A673 (cell line): Measurements from ENCODE around the gene GPR183. TPM values are rescaled to one million over a fixed set of nuclear protein-coding genes. Genes with fewer than 3 reads are reported as not detected.

Experiments
- BruUV-seq: library from RNA; stranded (reverse); fragments of 400-500 nt; replicated peaks from 2 replicates; lab custom pipeline; 2021; lab: Mats Ljungman, UMichigan
- CTCF ChIA-PET: fragments of 300-600 bp; sonication (Branson Sonifier 250); formaldehyde crosslinking; loops from one replicate; lab custom pipeline; 2022; ENCODE audit warnings: antibody characterized with exemption; lab: Charles Lee
- POLR2A ChIA-PET: fragments of 300-600 bp; sonication (Branson Sonifier 250); formaldehyde crosslinking; loops from one replicate; lab custom pipeline; 2022; ENCODE audit warnings: antibody characterized with exemption; ENCODE audit not compliant: low non-redundant PET; lab: Charles Lee
- DNase-seq: peaks from one replicate; pipeline ENCODE4 v3.0.0-alpha.2; 2015; ENCODE audit warnings: low spot score
- H3K27ac ChIP-seq: fragments of 200-600 bp; sonication (generic); 2 replicates; pipeline ENCODE4 v1.5.1; 2016; ENCODE audit warnings: mixed run types, low read depth, mild to moderate bottlenecking, mixed read lengths, antibody characterized with exemption, low read length; ENCODE audit not compliant: poor library complexity, severe bottlenecking
- H3K27me3 ChIP-seq: fragments of 200-600 bp; sonication (generic); replicated peaks from 2 replicates; pipeline ENCODE4 v1.6.1; 2017; ENCODE audit warnings: mixed run types, low read depth, mild to moderate bottlenecking, mixed read lengths, antibody characterized with exemption, low read length; ENCODE audit not compliant: insufficient read depth, poor library complexity
- H3K36me3 ChIP-seq: fragments of 200-600 bp; sonication (generic); 2 replicates; pipeline ENCODE4 v1.6.1; 2016; ENCODE audit warnings: mixed run types, mild to moderate bottlenecking, mixed read lengths, antibody characterized with exemption, low read length; ENCODE audit not compliant: insufficient read depth, poor library complexity, severe bottlenecking
- H3K4me1 ChIP-seq: fragments of 200-600 bp; sonication (generic); 2 replicates; pipeline ENCODE4 v1.6.1; 2017; ENCODE audit warnings: mixed run types, mild to moderate bottlenecking, mixed read lengths, antibody characterized with exemption, low read length; ENCODE audit not compliant: insufficient read depth, poor library complexity, severe bottlenecking
- H3K4me3 ChIP-seq: fragments of 200-600 bp; sonication (generic); 2 replicates; pipeline ENCODE4 v1.5.1; 2016; ENCODE audit warnings: low read depth, mixed run types, mild to moderate bottlenecking, mixed read lengths, low read length; ENCODE audit not compliant: poor library complexity, severe bottlenecking
- H3K9me3 ChIP-seq: fragments of 200-600 bp; sonication (generic); 2 replicates; pipeline ENCODE4 v1.6.1; 2016; ENCODE audit warnings: mixed run types, low read depth, mild to moderate bottlenecking, mixed read lengths, antibody characterized with exemption, low read length; ENCODE audit not compliant: poor library complexity, severe bottlenecking
- EZH2 ChIP-seq: fragments of 200-600 bp; sonication (generic); IDR thresholded peaks from 2 replicates; pipeline ENCODE4 v1.6.1; 2017; ENCODE audit warnings: borderline replicate concordance, low read depth, mild to moderate bottlenecking, mixed read lengths, antibody characterized with exemption, low read length; ENCODE audit not compliant: poor library complexity, severe bottlenecking
- intact Hi-C: fragments of 100-400 bp; cut with micrococcal nuclease; formaldehyde crosslinking; loops from one replicate; pipeline ENCODE4 v1.10.0; 2022; ENCODE audit not compliant: unreplicated experiment
- total RNA-seq: library from RNA; stranded (reverse); gene quantifications from 2 replicates; pipeline ENCODE4 v1.2.3, GENCODE V29; 2021
- TF ChIP-seq, protein P1 (sequence below): fragments of 300-800, 200-600 bp; sonication (generic); conservative IDR thresholded peaks from 2 replicates; pipeline ENCODE4 v1.5.1; 2017; ENCODE audit warnings: low read depth, mild to moderate bottlenecking, antibody characterized with exemption, low read length, moderate library complexity, mixed read lengths

Gene GPR183
- total RNA-seq, 1 experiment from 2014 or later, result not detected

DNA sequence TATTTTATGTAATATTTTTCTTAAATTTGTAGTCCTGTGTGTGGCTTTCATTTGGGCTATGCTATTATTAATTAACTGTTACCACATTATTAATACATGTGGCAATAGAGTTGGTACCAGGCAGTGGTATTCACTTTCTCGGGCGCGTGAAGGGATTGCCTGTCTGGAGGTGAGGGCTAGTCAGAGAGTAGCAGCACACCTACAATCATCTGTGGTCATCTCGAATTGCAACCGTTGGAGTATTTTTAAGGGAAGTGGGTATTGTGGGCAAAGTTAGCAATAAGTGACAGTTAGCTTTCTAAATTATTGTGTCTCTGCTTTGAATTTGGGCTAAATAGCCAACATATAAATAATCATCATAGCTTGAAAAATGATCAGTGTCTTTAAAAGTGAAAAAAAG lies 29.0 kb downstream of the GPR183 start:
- TF ChIP-seq, protein P1, sequence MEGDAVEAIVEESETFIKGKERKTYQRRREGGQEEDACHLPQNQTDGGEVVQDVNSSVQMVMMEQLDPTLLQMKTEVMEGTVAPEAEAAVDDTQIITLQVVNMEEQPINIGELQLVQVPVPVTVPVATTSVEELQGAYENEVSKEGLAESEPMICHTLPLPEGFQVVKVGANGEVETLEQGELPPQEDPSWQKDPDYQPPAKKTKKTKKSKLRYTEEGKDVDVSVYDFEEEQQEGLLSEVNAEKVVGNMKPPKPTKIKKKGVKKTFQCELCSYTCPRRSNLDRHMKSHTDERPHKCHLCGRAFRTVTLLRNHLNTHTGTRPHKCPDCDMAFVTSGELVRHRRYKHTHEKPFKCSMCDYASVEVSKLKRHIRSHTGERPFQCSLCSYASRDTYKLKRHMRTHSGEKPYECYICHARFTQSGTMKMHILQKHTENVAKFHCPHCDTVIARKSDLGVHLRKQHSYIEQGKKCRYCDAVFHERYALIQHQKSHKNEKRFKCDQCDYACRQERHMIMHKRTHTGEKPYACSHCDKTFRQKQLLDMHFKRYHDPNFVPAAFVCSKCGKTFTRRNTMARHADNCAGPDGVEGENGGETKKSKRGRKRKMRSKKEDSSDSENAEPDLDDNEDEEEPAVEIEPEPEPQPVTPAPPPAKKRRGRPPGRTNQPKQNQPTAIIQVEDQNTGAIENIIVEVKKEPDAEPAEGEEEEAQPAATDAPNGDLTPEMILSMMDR, result no peak
- TF ChIP-seq EZH2, result no peak
- H3K36me3 ChIP-seq, result no peaks in the 10 kb centered on the region
- CTCF ChIA-PET, result no interaction called here
- intact Hi-C loops, result no loop called here
- no peaks in the 10 kb centered on the region for H3K27me3 ChIP-seq
- no peaks in the 10 kb centered on the region for H3K9me3 ChIP-seq
- no peaks in the 10 kb centered on the region for H3K4me1 ChIP-seq
- H3K27ac ChIP-seq, result no peak overlapping the region
- H3K4me3 ChIP-seq, result no peak overlapping the region
- POLR2A ChIA-PET, result no interaction called here
- BruUV-seq, result no TSS peak
- DNase-seq, result no peak

DNA sequence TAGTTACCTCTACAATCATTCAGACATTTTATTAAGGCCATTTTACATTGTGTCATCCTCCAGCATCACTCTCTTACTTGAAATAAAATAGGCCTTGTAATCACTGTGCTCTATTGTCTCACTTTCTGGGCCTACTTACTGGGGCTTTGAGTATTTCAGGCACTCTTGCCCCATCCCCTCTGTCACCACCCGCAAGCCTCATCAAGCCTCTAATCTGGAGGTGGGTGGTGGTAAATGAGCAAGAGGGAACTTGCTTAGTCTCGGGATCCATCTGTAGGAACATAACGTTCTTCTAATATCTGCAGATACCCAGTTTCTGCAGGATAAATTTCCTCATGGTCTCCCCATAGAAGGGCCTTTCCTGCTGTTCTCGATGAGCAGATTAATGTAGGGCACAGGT lies 29.6 kb downstream of the GPR183 start:
- POLR2A ChIA-PET, result no interaction called here
- Histone ChIP-seq H3K4me1 (no peaks in the 10 kb centered on the region), H3K27me3 (no peaks in the 10 kb centered on the region), H3K36me3 (no peaks in the 10 kb centered on the region), H3K9me3 (no peaks in the 10 kb centered on the region), H3K27ac (no peak overlapping the region), H3K4me3 (no peak overlapping the region)
- no peak for DNase-seq
- TF ChIP-seq EZH2, result no peak
- TF ChIP-seq, protein P1, result no peak
- no TSS peak for BruUV-seq
- intact Hi-C loops, result no loop called here
- CTCF ChIA-PET, result no interaction called here

DNA sequence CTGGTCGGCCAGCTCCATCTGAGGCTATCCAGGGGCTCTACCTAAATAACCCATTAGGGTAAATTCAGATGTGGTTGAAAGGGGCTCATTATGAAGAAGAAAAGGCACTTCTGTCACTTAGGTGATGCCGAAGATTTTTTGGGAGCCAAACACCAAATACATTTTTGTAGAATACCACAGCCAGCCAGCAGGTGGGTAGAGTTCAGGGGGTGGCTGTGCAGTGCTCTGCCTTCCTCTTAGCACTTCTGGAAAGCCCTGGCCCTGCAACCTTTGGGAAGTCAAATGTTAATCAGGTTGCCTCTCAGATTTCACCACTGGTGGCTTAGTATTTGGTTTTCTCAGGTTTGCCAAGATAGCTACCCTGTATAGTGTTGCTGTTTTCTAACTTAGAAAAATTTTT lies 30.5 kb downstream of the GPR183 start:
- CTCF ChIA-PET, result interaction anchor here (0.5 to 0.7 kb wide), 2 partner anchors 11 to 96 kb away, joined by 3 read pairs; no protein-coding TSS in a partner anchor
- TF ChIP-seq, protein P1, result no peak
- no peak for TF ChIP-seq EZH2
- no peak for DNase-seq
- Histone ChIP-seq H3K27ac (no peak overlapping the region), H3K4me1 (no peaks in the 10 kb centered on the region), H3K36me3 (no peaks in the 10 kb centered on the region), H3K9me3 (no peaks in the 10 kb centered on the region), H3K4me3 (no peak overlapping the region), H3K27me3 (no peaks in the 10 kb centered on the region)
- intact Hi-C loops, result no loop called here
- BruUV-seq, result no TSS peak
- POLR2A ChIA-PET, result no interaction called here
